B cell (primary cell): ENCODE measurements around the gene B4GALT4. TPM values are rescaled to one million over a fixed set of nuclear protein-coding genes. Genes with fewer than 3 reads are reported as not detected.

Source experiments
- ATAC-seq: fragments of 200-7000 bp; cut with Tn5 transposase; one replicate; pipeline ENCODE4 v1.10.0; 2021; ENCODE audit warnings: low read depth, mild to moderate bottlenecking, moderate number of reproducible peaks, moderate library complexity
- CTCF ChIA-PET: fragments of 350-600 bp; sonication (Branson Sonifier 250); formaldehyde crosslinking; loops from one replicate; lab custom pipeline; 2021; ENCODE audit warnings: antibody characterized with exemption, inconsistent platforms; lab: Charles Lee
- POLR2A ChIA-PET: fragments of 350-600 bp; sonication (Branson Sonifier 250); formaldehyde crosslinking; loops from one replicate; lab custom pipeline; 2021; ENCODE audit warnings: antibody characterized with exemption; lab: Charles Lee
- DNase-seq: peaks from one replicate; pipeline ENCODE4 v3.0.0; 2013
- H2AFZ ChIP-seq: 2 replicates; pipeline ENCODE4 v1.6.1; 2012; ENCODE audit warnings: mild to moderate bottlenecking, low read depth, low read length; ENCODE audit not compliant: insufficient read depth, poor library complexity, severe bottlenecking
- H3K27ac ChIP-seq, 2 donors: 1 replicate in 1 of 2; 2 replicates in 1 of 2; pipeline ENCODE4 v1.5.1; 2012 to 2013; ENCODE audit warnings: low read length in 2 of 2, mild to moderate bottlenecking in 2 of 2, moderate library complexity in 1 of 2
- H3K27me3 ChIP-seq, 4 experiments: fragments of 200-600 bp in 1 of 4; sonication (generic) in 1 of 4; replicated peaks in 1 of 4; 1 replicate in 2 of 4; 2 replicates in 2 of 4; pipeline versions ENCODE4 v1.6.1 to v1.7.0; 2013 to 2016; ENCODE audit warnings: low read length in 3 of 4, mild to moderate bottlenecking in 2 of 4, mixed read lengths in 1 of 4, moderate library complexity in 1 of 4; ENCODE audit not compliant: insufficient read depth in 4 of 4, control insufficient read depth in 3 of 4; ENCODE audit errors: control extremely low read depth in 1 of 4
- H3K36me3 ChIP-seq, 2 experiments: replicated peaks in 1 of 2; 1 replicate in 1 of 2; 2 replicates in 1 of 2; pipeline versions ENCODE4 v1.6.1 to v1.7.1; 2013; ENCODE audit warnings: low read length in 1 of 2; ENCODE audit not compliant: insufficient read depth in 2 of 2, control insufficient read depth in 1 of 2; ENCODE audit errors: control extremely low read depth in 1 of 2, extremely low read depth in 1 of 2
- H3K4me1 ChIP-seq, 2 donors: fragments of 200-600 bp in 1 of 2; sonication (generic) in 1 of 2; 1 replicate in 1 of 2; 2 replicates in 1 of 2; pipeline versions ENCODE4 v1.5.1 to v1.6.1; 2013 to 2017; ENCODE audit warnings: low read length in 2 of 2; ENCODE audit not compliant: control insufficient read depth in 2 of 2, insufficient read depth in 2 of 2
- H3K4me2 ChIP-seq: replicated peaks from 2 replicates; pipeline ENCODE3; 2012; ENCODE audit warnings: mild to moderate bottlenecking, low read depth, low read length; ENCODE audit not compliant: poor library complexity, severe bottlenecking
- H3K4me3 ChIP-seq, 5 experiments: fragments of 200-600 bp in 1 of 5; sonication (generic) in 1 of 5; 1 replicate in 3 of 5; 2 replicates in 2 of 5; pipeline versions ENCODE4 v1.5.1 to v1.7.0; 2011 to 2016; ENCODE audit warnings: low read length in 4 of 5, mild to moderate bottlenecking in 4 of 5, low read depth in 2 of 5, control low read depth in 1 of 5, moderate library complexity in 1 of 5; ENCODE audit not compliant: insufficient read depth in 1 of 5; ENCODE audit errors: control extremely low read depth in 1 of 5, extremely low read depth in 1 of 5
- H3K79me2 ChIP-seq: fragments of 200-600 bp; sonication (generic); one replicate; pipeline ENCODE4 v1.6.0; 2016; ENCODE audit warnings: low read length; ENCODE audit not compliant: control insufficient read depth, insufficient read depth
- H3K9ac ChIP-seq: fragments of 200-600 bp; sonication (generic); 2 replicates; pipeline ENCODE4 v1.6.1; 2017; ENCODE audit warnings: mild to moderate bottlenecking, low read length, moderate library complexity
- H3K9me3 ChIP-seq, 3 donors: one replicate each; pipeline versions ENCODE4 v1.6.1 to v1.7.1; 2013; ENCODE audit warnings: low read length in 2 of 3; ENCODE audit not compliant: control insufficient read depth in 2 of 3, insufficient read depth in 1 of 3; ENCODE audit errors: control extremely low read depth in 1 of 3
- H4K20me1 ChIP-seq: 2 replicates; pipeline ENCODE4 v1.6.0; 2012; ENCODE audit warnings: mild to moderate bottlenecking, low read length; ENCODE audit not compliant: insufficient read depth, control insufficient read depth, poor library complexity, severe bottlenecking
- H3K27ac Mint-ChIP-seq: one replicate; pipeline ENCODE4 v1.8.0; 2021; ENCODE audit warnings: mixed read lengths
- H3K27me3 Mint-ChIP-seq: one replicate; pipeline ENCODE4 v1.8.0; 2021; ENCODE audit warnings: mixed read lengths
- H3K4me1 Mint-ChIP-seq: one replicate; pipeline ENCODE4 v1.8.0; 2021; ENCODE audit warnings: mixed read lengths
- H3K4me3 Mint-ChIP-seq: one replicate; pipeline ENCODE4 v1.8.0; 2021; ENCODE audit warnings: mixed read lengths
- H3K9me3 Mint-ChIP-seq: one replicate; pipeline ENCODE4 v1.8.0; 2022; ENCODE audit warnings: mixed read lengths; ENCODE audit not compliant: insufficient read depth
- EZH2 ChIP-seq: IDR thresholded peaks from 2 replicates; pipeline ENCODE4 v1.6.1; 2012; ENCODE audit warnings: borderline replicate concordance, low read depth, mild to moderate bottlenecking, moderate library complexity, low read length; ENCODE audit not compliant: insufficient read depth, poor library complexity, severe bottlenecking
- WGBS: methylation state at CpG from one replicate; pipeline ENCODE4 v1.1.5; 2013; ENCODE audit warnings: missing lambda C conversion rate; ENCODE audit not compliant: insufficient coverage; 5-methylcytosine and 5-hydroxymethylcytosine counted together
- intact Hi-C: fragments of 100-400 bp; cut with micrococcal nuclease; formaldehyde crosslinking; loops from one replicate; pipeline ENCODE4 v1.10.0; 2022
- polyA plus RNA-seq: library from polyadenylated mRNA; depleted of rRNA; stranded (reverse); fragments of >200 nt; gene quantifications from 2 replicates; pipeline ENCODE4 v1.2.3, GENCODE V29; 2012
- total RNA-seq, 2 donors: library from RNA; stranded (reverse); fragments of 120-200 nt in 1 of 2; gene quantifications; 1 replicate in 1 of 2; 2 replicates in 1 of 2; pipeline versions ENCODE4 v1.2.3 to v1.2.4, GENCODE V29; 2013 to 2022
- TF ChIP-seq, protein P1 (sequence below): fragments of 200-600 bp; IDR thresholded peaks from one replicate; pipeline ENCODE4 v1.8.0; 2022; ENCODE audit warnings: antibody characterized with exemption, mild to moderate bottlenecking

Gene B4GALT4
- total and polyA plus RNA-seq, 2 donors (not counting 1 experiment from before 2014, with no cell fraction given): 7.1 to 21.9 TPM

- Mint-ChIP-seq H3K27ac (no peak overlapping the region), H3K27me3 (peaks cover 11% of the 10 kb centered on the region), H3K4me1 (no peaks in the 10 kb centered on the region), H3K4me3 (no peak overlapping the region), H3K9me3 (no peaks in the 10 kb centered on the region)
- DNase-seq (no peak), ATAC-seq (no peak)
- no peak overlapping the region for H2AFZ ChIP-seq
- H3K27ac ChIP-seq: no peak overlapping the region
- no peaks in the 10 kb centered on the region for H4K20me1 ChIP-seq
- no peak for TF ChIP-seq EZH2
- TF ChIP-seq, protein P1, sequence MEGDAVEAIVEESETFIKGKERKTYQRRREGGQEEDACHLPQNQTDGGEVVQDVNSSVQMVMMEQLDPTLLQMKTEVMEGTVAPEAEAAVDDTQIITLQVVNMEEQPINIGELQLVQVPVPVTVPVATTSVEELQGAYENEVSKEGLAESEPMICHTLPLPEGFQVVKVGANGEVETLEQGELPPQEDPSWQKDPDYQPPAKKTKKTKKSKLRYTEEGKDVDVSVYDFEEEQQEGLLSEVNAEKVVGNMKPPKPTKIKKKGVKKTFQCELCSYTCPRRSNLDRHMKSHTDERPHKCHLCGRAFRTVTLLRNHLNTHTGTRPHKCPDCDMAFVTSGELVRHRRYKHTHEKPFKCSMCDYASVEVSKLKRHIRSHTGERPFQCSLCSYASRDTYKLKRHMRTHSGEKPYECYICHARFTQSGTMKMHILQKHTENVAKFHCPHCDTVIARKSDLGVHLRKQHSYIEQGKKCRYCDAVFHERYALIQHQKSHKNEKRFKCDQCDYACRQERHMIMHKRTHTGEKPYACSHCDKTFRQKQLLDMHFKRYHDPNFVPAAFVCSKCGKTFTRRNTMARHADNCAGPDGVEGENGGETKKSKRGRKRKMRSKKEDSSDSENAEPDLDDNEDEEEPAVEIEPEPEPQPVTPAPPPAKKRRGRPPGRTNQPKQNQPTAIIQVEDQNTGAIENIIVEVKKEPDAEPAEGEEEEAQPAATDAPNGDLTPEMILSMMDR: no peak
- intact Hi-C loops: no loop called here
- H3K4me2 ChIP-seq: no peak overlapping the region
- H3K79me2 ChIP-seq: no peaks in the 10 kb centered on the region
- H3K9ac ChIP-seq: no peak overlapping the region
- H3K4me1 ChIP-seq: no peaks in the 10 kb centered on the region
- 69% methylated on average over 7 of the region's 9 CpGs for WGBS
- H3K9me3 ChIP-seq: no peaks in the 10 kb centered on the region
- no peaks in the 10 kb centered on the region for H3K36me3 ChIP-seq
- no peaks in the 10 kb centered on the region for H3K27me3 ChIP-seq
- no peak overlapping the region for H3K4me3 ChIP-seq
- ChIA-PET CTCF (no interaction called here), POLR2A (no interaction called here)
Observed at GRCh38 chr3:119184111-119184510, 56.6 kb downstream of the B4GALT4 start.

- Histone ChIP-seq H3K79me2 (no peaks in the 10 kb centered on the region), H3K4me3 (no peak overlapping the region), H3K27me3 (no peaks in the 10 kb centered on the region), H3K36me3 (no peaks in the 10 kb centered on the region), H3K27ac (no peak overlapping the region), H3K4me1 (no peaks in the 10 kb centered on the region), H3K4me2 (no peak overlapping the region), H4K20me1 (no peaks in the 10 kb centered on the region), H2AFZ (no peak overlapping the region), H3K9ac (no peak overlapping the region), H3K9me3 (no peaks in the 10 kb centered on the region)
- intact Hi-C loops: no loop called here
- Mint-ChIP-seq H3K9me3 (no peaks in the 10 kb centered on the region), H3K4me3 (no peak overlapping the region), H3K27ac (no peak overlapping the region), H3K27me3 (peaks cover 26% of the 10 kb centered on the region), H3K4me1 (no peaks in the 10 kb centered on the region)
- WGBS: 83% methylated on average over 2 of the region's 3 CpGs
- CTCF ChIA-PET: no interaction called here
- ATAC-seq (no peak), DNase-seq (no peak)
- TF ChIP-seq EZH2: no peak
- TF ChIP-seq, protein P1: no peak
- POLR2A ChIA-PET: no interaction called here
Observed at GRCh38 chr3:119181765-119182164, 58.9 kb downstream of the B4GALT4 start.
